ENCODE results near the gene WDR46. TPM values are rescaled to one million over a fixed set of nuclear protein-coding genes. Genes with fewer than 3 reads are reported as not detected.

Gene WDR46
- total and polyA plus RNA-seq, 2 of the 8 experiments (the other 6 are each of a cell fraction or from before 2014, with no cell fraction given) = 69.7 to 91.0 TPM

DNA sequence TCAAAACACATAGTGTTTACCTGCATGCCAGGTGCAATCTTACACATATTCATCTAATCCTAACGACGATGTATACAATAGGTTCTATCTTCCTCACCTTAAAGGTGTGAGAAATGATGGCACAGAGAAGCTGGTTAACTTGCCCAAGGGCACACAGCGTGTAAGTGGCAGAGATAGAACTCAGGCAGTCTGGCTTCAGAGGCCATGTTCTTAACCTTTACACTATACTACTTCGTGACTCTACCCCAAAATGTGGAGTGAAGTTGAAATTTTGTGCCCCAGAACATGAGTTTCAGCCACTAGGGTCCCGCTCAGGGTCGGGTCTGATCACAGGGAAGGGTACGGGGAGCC is 17.9 kb downstream of the WDR46 start:
- H3K4me3 ChIP-seq (ENCODE audit: extremely low read depth in 1 of 4, insufficient read depth in 2 of 4, low read depth in 3 of 4, low read length in 4 of 4) = peak overlapping the region; percentile 81 to 100 (median 100)
- peak overlapping the region; percentile 56; the same call in 1 of the 2 replicates for H3K18ac ChIP-seq (ENCODE audit: extremely low read depth, low read length)
- no peak overlapping the region; the same call in 1 of the 2 replicates for H2BK12ac ChIP-seq (ENCODE audit: low read depth, low read length)
- DNase-seq (ENCODE audit: low read depth in 1 of 2, low spot score in 2 of 2) (no peak), FAIRE-seq (no peak)
- H4K20me1 ChIP-seq (replicated peaks in 1 of 2; ENCODE audit: control insufficient read depth in 1 of 2, insufficient read depth in 2 of 2, low read length in 2 of 2) = peaks cover 9 to 17% of the 10 kb centered on the region in 2 experiments
- peak overlapping the region; percentile 42 for H4K91ac ChIP-seq (replicated peaks; ENCODE audit: insufficient read length, low read length)
- H3K79me1 ChIP-seq (ENCODE audit: low read depth, low read length) = peaks cover 6% of the 10 kb centered on the region; the same call in 1 of the 2 replicates
- peak overlapping the region; percentile 93 for H2BK5ac ChIP-seq (ENCODE audit: low read depth, low read length)
- peak overlapping the region; percentile 98 for H3K27ac ChIP-seq (ENCODE audit: low read depth, low read length)
- H2AFZ ChIP-seq (ENCODE audit: low read length) = peak overlapping the region; percentile 99
- H3K79me2 ChIP-seq (ENCODE audit: control insufficient read depth in 1 of 2, insufficient read depth in 2 of 2, low read length in 2 of 2) = peaks cover 26 to 43% of the 10 kb centered on the region in 2 experiments
- peak overlapping the region; percentile 82 to 86 for H3K4me2 ChIP-seq (ENCODE audit: insufficient read depth in 1 of 2, low read depth in 2 of 2, low read length in 2 of 2)
- peaks cover 0 to 22% (median 8%) of the 10 kb centered on the region in 4 experiments; a peak in 6 of 7 replicates for H3K4me1 ChIP-seq (replicated peaks in 1 of 4; ENCODE audit: control insufficient read depth in 3 of 4, insufficient read depth in 4 of 4, low read length in 3 of 4)
- no peaks in the 10 kb centered on the region for H3K9me3 ChIP-seq (ENCODE audit: insufficient read depth in 2 of 2, low read depth in 1 of 2, low read length in 1 of 2)
- CTCF ChIA-PET (ENCODE audit: partially characterized antibody) = interaction anchor here (0.6 to 4.3 kb wide), 7 partner anchors 9 to 114 kb away, joined by 3 to 15 read pairs (median 5); partner anchors contain the start of gene RGL2
- no peak for TF ChIP-seq SUZ12 (IDR thresholded peaks at IDR 0.05; ENCODE audit: low read length)
- peak; percentile 95 for TF ChIP-seq KDM1A (IDR thresholded peaks at IDR 0.05; ENCODE audit: borderline replicate concordance, low read length)
- no peak for TF ChIP-seq BCL11A (IDR thresholded peaks at IDR 0.05; ENCODE audit: low read depth in 2 of 2, low read length in 2 of 2)
- peak overlapping the region; percentile 10 for H3K4ac ChIP-seq (replicated peaks; ENCODE audit: insufficient read length, low read depth, low read length)
- no peak overlapping the region for H3K23ac ChIP-seq (ENCODE audit: insufficient read length)
- H4K8ac ChIP-seq (ENCODE audit: extremely low read depth, insufficient read depth, low read length) = peak overlapping the region; percentile 99; the same call in 1 of the 2 replicates
- H3K27me3 ChIP-seq (replicated peaks in 1 of 4; ENCODE audit: control insufficient read depth in 3 of 4, extremely low read depth in 1 of 4, insufficient read depth in 3 of 4, low read length in 3 of 4) = no peaks in the 10 kb centered on the region
- H3K9ac ChIP-seq (replicated peaks in 1 of 4; ENCODE audit: extremely low read depth in 1 of 4, low read depth in 3 of 4, low read length in 3 of 4) = peak overlapping the region; percentile 55 to 96 (median 90)
- 9% methylated on average over 7 of the region's 7 CpGs; no CpG with 5 or more reads in 1 of the 2 experiments for WGBS, 2 experiments (ENCODE audit: extremely low coverage in 1 of 2, insufficient coverage in 1 of 2, insufficient read length in 1 of 2, insufficient replicate concordance in 2 of 2, low coverage in 1 of 2, low lambda C conversion rate in 2 of 2, missing lambda C conversion rate in 1 of 2)
- H3K23me2 ChIP-seq (ENCODE audit: low read depth, low read length) = peaks cover 15% of the 10 kb centered on the region
- H3K14ac ChIP-seq (ENCODE audit: insufficient read length) = no peak overlapping the region
- no peak overlapping the region for H2AK5ac ChIP-seq (ENCODE audit: low read depth, low read length)
- H2BK20ac ChIP-seq (ENCODE audit: low read length) = no peak overlapping the region
- H3K36me3 ChIP-seq (ENCODE audit: control insufficient read depth in 2 of 4, insufficient read depth in 4 of 4, low read length in 3 of 4) = peaks cover 25 to 60% (median 51%) of the 10 kb centered on the region in 4 experiments; a peak in 7 of 8 replicates
- POLR2A ChIA-PET (ENCODE audit: partially characterized antibody) = interaction anchor here (0.9 to 5.4 kb wide), 37 partner anchors 8 to 378 kb away, joined by 3 to 88 read pairs (median 7); partner anchors contain the start of genes BRD2, CUTA, HSD17B8 and PFDN6
- H4K5ac ChIP-seq (ENCODE audit: insufficient read length, low read depth, low read length) = peak overlapping the region; percentile 82
- no peak overlapping the region for H2BK15ac ChIP-seq (ENCODE audit: low read length)
- peak overlapping the region; percentile 87 for H3K56ac ChIP-seq (replicated peaks; ENCODE audit: insufficient read length, low read depth, low read length)
- H2BK120ac ChIP-seq (replicated peaks; ENCODE audit: low read depth, low read length) = no peak overlapping the region
